ENCODE data around the gene ATP5F1E. TPM values are rescaled to one million over a fixed set of nuclear protein-coding genes. Genes with fewer than 3 reads are reported as not detected.
A peak's percentile ranks its signal among the peaks of the same experiment; 100 is the strongest.

Gene ATP5F1E
- total and polyA plus RNA-seq, 2 donors (not counting 3 experiments of a cell fraction or from before 2014, with no cell fraction given), result 29.0 to 107 TPM

DNA sequence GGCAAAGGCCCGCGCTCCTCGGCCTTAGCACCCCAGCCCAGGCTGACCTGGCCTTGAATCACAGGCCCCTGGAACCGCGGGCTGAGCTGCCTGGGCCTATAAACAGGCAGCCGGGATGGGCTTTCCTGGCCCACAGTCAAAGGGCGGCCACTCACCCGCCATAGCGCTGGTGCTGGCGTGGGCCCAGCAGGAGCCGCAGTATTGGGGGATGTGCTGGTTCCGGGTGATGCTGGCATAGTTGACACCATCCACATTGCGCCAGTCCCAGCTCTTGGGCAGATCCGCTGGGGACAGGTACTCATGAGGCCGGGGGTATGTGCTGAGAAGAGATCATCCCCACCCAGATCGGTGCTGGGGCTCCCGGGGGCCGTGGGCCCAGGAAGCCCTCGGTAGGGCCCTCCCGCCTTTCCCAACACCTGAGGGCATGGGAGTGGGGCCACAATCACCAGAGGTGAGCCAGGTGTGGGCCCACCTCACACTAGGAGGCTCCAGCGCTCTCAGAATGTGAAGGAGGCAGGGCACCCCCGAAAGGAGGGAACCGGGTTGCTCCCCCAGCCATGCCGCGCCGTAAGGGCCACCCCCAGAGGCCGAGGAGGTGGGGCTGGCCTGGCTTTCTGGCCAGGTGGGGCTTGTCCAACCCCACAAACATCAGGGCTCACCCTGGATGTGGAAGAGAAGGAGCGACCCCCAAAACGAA, 25.8 kb downstream of the ATP5F1E start:
- Histone ChIP-seq H2AFZ (ENCODE audit: low read depth, low read length) (peak overlapping the region; percentile 13), H3K9me3 (replicated peaks; ENCODE audit: control insufficient read depth, insufficient read depth, low read length) (no peaks in the 10 kb centered on the region), H3K9me1 (replicated peaks; ENCODE audit: control insufficient read depth, extremely low read depth, insufficient read depth, low read length) (no peaks in the 10 kb centered on the region), H3K27ac (ENCODE audit: insufficient read depth, low read depth, low read length) (peak overlapping the region; percentile 89), H3K4me3 (replicated peaks in 1 of 3; ENCODE audit: insufficient read depth in 1 of 3, low read depth in 1 of 3, low read length in 3 of 3) (peak overlapping the region; percentile 64 to 74 (median 68)), H3K27me3 (ENCODE audit: control insufficient read depth in 2 of 2, insufficient read depth in 2 of 2, low read length in 2 of 2) (no peaks in the 10 kb centered on the region), H3K9ac (replicated peaks; ENCODE audit: extremely low read depth, insufficient read depth, low read length) (peak overlapping the region; percentile 94), H4K20me1 (replicated peaks; ENCODE audit: control insufficient read depth, extremely low read depth, insufficient read depth, low read length) (no peaks in the 10 kb centered on the region), H3K36me3 (ENCODE audit: control insufficient read depth in 2 of 2, extremely low read depth in 1 of 2, insufficient read depth in 2 of 2, low read length in 2 of 2) (peaks cover 0 to 18% of the 10 kb centered on the region in 2 experiments), H3K4me2 (ENCODE audit: insufficient read depth, low read length) (peak overlapping the region; percentile 81), H3K79me2 (ENCODE audit: control insufficient read depth, insufficient read depth, low read length) (peaks cover 42% of the 10 kb centered on the region), H3K4me1 (ENCODE audit: control insufficient read depth, extremely low read depth, insufficient read depth, low read length) (peaks cover 35% of the 10 kb centered on the region)
- DNase-seq (ENCODE audit: low read depth, low spot score) (peak; percentile 34), FAIRE-seq (no peak)
- CTCF ChIA-PET, result interaction anchor here (1.2 to 1.5 kb wide), 2 partner anchors 11 to 26 kb away, joined by 3 to 6 read pairs; partner anchors contain the start of gene ATP5F1E
- dilution Hi-C loops (cut with MboI; ENCODE audit: extremely low pct_ligation_motif_present, low sequenced_read_pairs) (no loop called here), intact Hi-C loops (cut with micrococcal nuclease) (loop anchor here (1.0 kb wide), 1 partner anchor 26 kb away; the partner anchor contains the start of gene ATP5F1E)
- POLR2A ChIA-PET, result no interaction called here
- TF ChIP-seq GATA2 (IDR thresholded peaks at IDR 0.05; ENCODE audit: insufficient read depth, insufficient read length, low read depth, low read length) (no peak), EZH2 (IDR thresholded peaks at IDR 0.05; ENCODE audit: borderline replicate concordance, low read depth, low read length, severe bottlenecking) (no peak), POLR2A (IDR thresholded peaks at IDR 0.05; ENCODE audit: low read depth, low read length) (no peak), FOS (IDR thresholded peaks at IDR 0.05; ENCODE audit: borderline replicate concordance, insufficient read depth, low read length) (no peak), MYC (IDR thresholded peaks at IDR 0.05; ENCODE audit: low read depth, low read length) (no peak), POLR2AphosphoS5 (IDR thresholded peaks at IDR 0.05; ENCODE audit: insufficient read depth, low read depth, low read length) (peak; percentile 44)
- no TSS peak for BruUV-seq (replicated peaks)

Data from endothelial cell of umbilical vein (primary cell).